ENCODE data around the gene IL37.

DNA sequence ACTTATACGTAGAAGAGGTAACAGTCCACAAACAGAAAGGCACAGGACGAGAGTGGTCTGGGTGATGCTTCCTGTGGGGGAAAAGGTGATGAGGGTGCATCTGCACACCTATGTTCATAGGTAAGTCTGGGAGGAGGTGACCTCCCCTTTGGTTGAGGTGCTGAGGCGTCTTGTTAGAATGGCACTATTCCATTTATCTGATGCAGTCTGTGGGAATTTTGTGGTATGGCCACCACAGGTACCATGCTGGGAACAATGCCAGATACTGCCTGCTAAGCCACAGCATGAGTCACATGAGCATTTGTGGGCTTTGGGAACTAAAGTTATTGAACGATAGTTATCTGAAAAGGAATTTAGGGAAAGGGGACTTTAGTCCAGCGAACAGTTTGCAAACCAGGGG, 27.9 kb downstream of the IL37 start:
- TF ChIP-seq, protein P1, sequence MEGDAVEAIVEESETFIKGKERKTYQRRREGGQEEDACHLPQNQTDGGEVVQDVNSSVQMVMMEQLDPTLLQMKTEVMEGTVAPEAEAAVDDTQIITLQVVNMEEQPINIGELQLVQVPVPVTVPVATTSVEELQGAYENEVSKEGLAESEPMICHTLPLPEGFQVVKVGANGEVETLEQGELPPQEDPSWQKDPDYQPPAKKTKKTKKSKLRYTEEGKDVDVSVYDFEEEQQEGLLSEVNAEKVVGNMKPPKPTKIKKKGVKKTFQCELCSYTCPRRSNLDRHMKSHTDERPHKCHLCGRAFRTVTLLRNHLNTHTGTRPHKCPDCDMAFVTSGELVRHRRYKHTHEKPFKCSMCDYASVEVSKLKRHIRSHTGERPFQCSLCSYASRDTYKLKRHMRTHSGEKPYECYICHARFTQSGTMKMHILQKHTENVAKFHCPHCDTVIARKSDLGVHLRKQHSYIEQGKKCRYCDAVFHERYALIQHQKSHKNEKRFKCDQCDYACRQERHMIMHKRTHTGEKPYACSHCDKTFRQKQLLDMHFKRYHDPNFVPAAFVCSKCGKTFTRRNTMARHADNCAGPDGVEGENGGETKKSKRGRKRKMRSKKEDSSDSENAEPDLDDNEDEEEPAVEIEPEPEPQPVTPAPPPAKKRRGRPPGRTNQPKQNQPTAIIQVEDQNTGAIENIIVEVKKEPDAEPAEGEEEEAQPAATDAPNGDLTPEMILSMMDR (IDR thresholded peaks at IDR 0.05; ENCODE audit: poor library complexity, severe bottlenecking): no peak
- TF ChIP-seq EP300 (conservative IDR thresholded peaks at IDR 0.05; ENCODE audit: poor library complexity, severe bottlenecking) (no peak), POLR2AphosphoS5 (IDR thresholded peaks at IDR 0.05) (no peak), TAF1 (IDR thresholded peaks at IDR 0.05; ENCODE audit: low read depth) (no peak)

Data from neural cell (in vitro differentiated cells).